K562 (cell line): ENCODE measurements around the gene CEBPB. TPM values are rescaled to one million over a fixed set of nuclear protein-coding genes. Genes with fewer than 3 reads are reported as not detected.
A peak's percentile ranks its signal among the peaks of the same experiment; 100 is the strongest.

Experiments used
- CSDE1 ChIP-seq, 2 experiments: fragments of 450-650 bp; IDR thresholded peaks; 2 replicates each; pipeline ENCODE4 v1.6.1; 2016; ENCODE audit warnings: mild to moderate bottlenecking in 1 of 2
- ELF2 ChIP-seq: fragments of 250-450 bp; sonication (Bioruptor Pico); IDR thresholded peaks from 2 replicates; pipeline ENCODE4 v1.5.0; 2021; ENCODE audit warnings: mild to moderate bottlenecking
- EP300 ChIP-seq: IDR thresholded peaks from 2 replicates; pipeline ENCODE4 v1.6.1; 2012; ENCODE audit warnings: low read length, improper control_type of control experiment
- FOXK1 ChIP-seq: sonication (generic); formaldehyde crosslinking; IDR thresholded peaks from 2 replicates; pipeline ENCODE4 v1.8.0; 2022; ENCODE audit warnings: missing genetic modification reagents, mild to moderate bottlenecking, borderline replicate concordance
- GTF2E2 ChIP-seq: fragments of 200-800 bp; sonication (Bioruptor generic); IDR thresholded peaks from 2 replicates; pipeline ENCODE4 v1.6.1; 2016; ENCODE audit warnings: missing genetic modification characterization, missing compliant biosample characterization
- HNRNPUL1 ChIP-seq: fragments of 200-400 bp; formaldehyde crosslinking; IDR thresholded peaks from 2 replicates; pipeline ENCODE4 v1.6.1; 2017; ENCODE audit warnings: low read length
- KLF16 ChIP-seq: IDR thresholded peaks from 2 replicates; pipeline ENCODE4 v1.6.1; 2016; ENCODE audit warnings: antibody characterized with exemption
- MECOM ChIP-seq: fragments of 250-450 bp; sonication (Bioruptor Pico); IDR thresholded peaks from 2 replicates; pipeline ENCODE4 v1.8.0; 2022; ENCODE audit warnings: inconsistent platforms
- MTF1 ChIP-seq: fragments of 250-450 bp; sonication (Bioruptor Pico); IDR thresholded peaks from 2 replicates; pipeline ENCODE4 v1.9.0; 2021; ENCODE audit warnings: moderate library complexity, mild to moderate bottlenecking, inconsistent platforms, borderline replicate concordance
- SAP30 ChIP-seq: fragments of 200-600 bp; sonication (generic); IDR thresholded peaks from 2 replicates; pipeline ENCODE4 v1.6.1; 2012; ENCODE audit warnings: borderline replicate concordance, low read depth, mild to moderate bottlenecking, moderate library complexity, low read length, control low read depth, inconsistent platforms; ENCODE audit not compliant: insufficient read depth, poor library complexity, severe bottlenecking
- SP1 ChIP-seq: sonication (generic); formaldehyde crosslinking; IDR thresholded peaks from 2 replicates; pipeline ENCODE4 v1.8.1; 2022; ENCODE audit warnings: mild to moderate bottlenecking, missing genetic modification reagents
- TCF7L2 ChIP-seq: fragments of 150-350 bp; IDR thresholded peaks from 2 replicates; pipeline ENCODE4 v1.6.1; 2016; ENCODE audit warnings: low read depth, mild to moderate bottlenecking, low read length, moderate library complexity
- ZBTB7A ChIP-seq: IDR thresholded peaks from 2 replicates; pipeline ENCODE4 v1.6.1; 2011; ENCODE audit warnings: low read depth, mild to moderate bottlenecking, low read length, moderate library complexity, borderline replicate concordance; ENCODE audit not compliant: control insufficient read depth
- ZNF133 ChIP-seq: fragments of 250-450 bp; sonication (Bioruptor Pico); IDR thresholded peaks from 2 replicates; pipeline ENCODE4 v1.4.0; 2020; ENCODE audit warnings: mild to moderate bottlenecking
- polyA plus RNA-seq, 8 experiments: library from polyadenylated mRNA; depleted of rRNA in 4 of 8; stranded (reverse) in 5 of 8; unstranded in 3 of 8; fragments of >200 nt; fragmentation: Nextera tagmentation in 2 of 8; fragmentation: Illumina TruSeq in 1 of 8; extraction: Ambion mirVana in 2 of 8; extraction: Trizol in 1 of 8; gene quantifications; 2 replicates each; pipeline versions ENCODE4 v1.2.1 to v1.2.3, GENCODE V29; 2011 to 2014; ENCODE audit warnings: inconsistent platforms in 1 of 8, missing spikeins in 1 of 8
- total RNA-seq, 7 experiments: library from RNA; depleted of rRNA in 6 of 7; stranded (reverse); fragments of >200 nt in 6 of 7; fragmentation: Illumina TruSeq in 2 of 7; extraction: Trizol in 2 of 7; gene quantifications; 2 replicates each; pipeline versions ENCODE4 v1.2.1 to v1.2.3, GENCODE V29; 2011 to 2021; ENCODE audit warnings: low replicate concordance in 1 of 7
- TF ChIP-seq, protein P1 (sequence below): fragments of 250-450 bp; sonication (Bioruptor Pico); IDR thresholded peaks from 2 replicates; pipeline ENCODE4 v1.8.0; 2021; ENCODE audit warnings: borderline replicate concordance, mild to moderate bottlenecking, moderate library complexity; ENCODE audit not compliant: poor library complexity, severe bottlenecking
- TF ChIP-seq, protein P2 (sequence below): fragments of 250-450 bp; sonication (Bioruptor Pico); IDR thresholded peaks from 2 replicates; pipeline ENCODE4 v1.5.1; 2021; ENCODE audit warnings: mild to moderate bottlenecking
- TF ChIP-seq, protein P3 (sequence below): fragments of 250-450 bp; sonication (Bioruptor Pico); IDR thresholded peaks from 2 replicates; pipeline ENCODE4 v1.5.0; 2021
- TF ChIP-seq, protein P4 (sequence below): fragments of 250-450 bp; sonication (Bioruptor Pico); IDR thresholded peaks from 2 replicates; pipeline ENCODE4 v1.4.0; 2020
- TF ChIP-seq, protein P5 (sequence below): fragments of 200-800 bp; sonication (Bioruptor generic); IDR thresholded peaks from 2 replicates; pipeline ENCODE4 v1.6.1; 2017; ENCODE audit warnings: missing genetic modification characterization, missing compliant biosample characterization
- TF ChIP-seq, protein P6 (sequence below), 3 experiments: fragments of 200-800 bp in 1 of 3; fragments of 250-450 bp in 1 of 3; fragments of 450-650 bp in 1 of 3; sonication (Bioruptor Pico) in 1 of 3; sonication (Bioruptor generic) in 1 of 3; formaldehyde crosslinking in 1 of 3; IDR thresholded peaks; 2 replicates each; pipeline versions ENCODE4 v1.6.1 to v1.8.0; 2016 to 2022; ENCODE audit warnings: mild to moderate bottlenecking in 2 of 3, missing genetic modification characterization in 2 of 3, missing compliant biosample characterization in 1 of 3, moderate library complexity in 1 of 3

Gene CEBPB
- total and polyA plus RNA-seq, 9 of the 15 experiments (the other 6 are each of a cell fraction or from before 2014, with no cell fraction given): 1.2 to 72.6 (median 7.8) TPM

DNA sequence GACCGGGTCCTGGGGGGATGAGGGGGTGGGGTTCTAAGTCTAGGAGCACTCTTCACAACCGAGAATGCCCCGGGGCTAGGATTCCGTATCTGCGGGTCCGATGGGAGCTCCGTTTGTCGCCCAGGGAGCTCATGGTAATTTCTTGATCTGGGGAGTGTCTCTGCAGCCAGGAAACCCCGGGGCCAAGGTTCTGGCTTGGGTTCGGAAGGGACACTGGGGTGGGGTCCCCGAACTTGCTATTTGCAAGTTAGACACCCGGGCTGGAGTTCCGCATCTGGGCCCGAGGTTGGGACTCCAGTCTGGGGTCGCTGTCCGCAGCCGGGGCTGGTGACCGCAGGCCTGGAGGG is 37.5 kb upstream of the CEBPB start (continued):
- TF ChIP-seq, protein P1, sequence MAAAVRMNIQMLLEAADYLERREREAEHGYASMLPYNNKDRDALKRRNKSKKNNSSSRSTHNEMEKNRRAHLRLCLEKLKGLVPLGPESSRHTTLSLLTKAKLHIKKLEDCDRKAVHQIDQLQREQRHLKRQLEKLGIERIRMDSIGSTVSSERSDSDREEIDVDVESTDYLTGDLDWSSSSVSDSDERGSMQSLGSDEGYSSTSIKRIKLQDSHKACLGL: no peak
- TF ChIP-seq ZNF133 (CRISPR knock-in tag): no peak
- no peak for TF ChIP-seq HNRNPUL1
- TF ChIP-seq ELF2 (CRISPR knock-in tag): 0 out of 2 replicates have a peak, but pooled peaks have one; percentile 11
- no peak for TF ChIP-seq MTF1 (CRISPR knock-in tag)
- TF ChIP-seq, protein P2, sequence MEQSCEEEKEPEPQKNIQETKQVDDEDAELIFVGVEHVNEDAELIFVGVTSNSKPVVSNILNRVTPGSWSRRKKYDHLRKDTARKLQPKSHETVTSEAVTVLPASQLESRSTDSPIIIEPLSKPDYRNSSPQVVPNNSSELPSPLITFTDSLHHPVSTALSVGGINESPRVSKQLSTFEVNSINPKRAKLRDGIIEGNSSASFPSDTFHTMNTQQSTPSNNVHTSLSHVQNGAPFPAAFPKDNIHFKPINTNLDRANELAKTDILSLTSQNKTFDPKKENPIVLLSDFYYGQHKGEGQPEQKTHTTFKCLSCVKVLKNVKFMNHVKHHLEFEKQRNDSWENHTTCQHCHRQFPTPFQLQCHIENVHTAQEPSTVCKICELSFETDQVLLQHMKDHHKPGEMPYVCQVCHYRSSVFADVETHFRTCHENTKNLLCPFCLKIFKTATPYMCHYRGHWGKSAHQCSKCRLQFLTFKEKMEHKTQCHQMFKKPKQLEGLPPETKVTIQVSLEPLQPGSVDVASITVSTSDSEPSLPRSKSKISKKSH (CRISPR knock-in tag): 0 out of 2 replicates have a peak, but pooled peaks have one; percentile 47
- 0 out of 2 replicates have a peak, but pooled peaks have one; percentile 46 for TF ChIP-seq ZBTB7A
- TF ChIP-seq, protein P3, sequence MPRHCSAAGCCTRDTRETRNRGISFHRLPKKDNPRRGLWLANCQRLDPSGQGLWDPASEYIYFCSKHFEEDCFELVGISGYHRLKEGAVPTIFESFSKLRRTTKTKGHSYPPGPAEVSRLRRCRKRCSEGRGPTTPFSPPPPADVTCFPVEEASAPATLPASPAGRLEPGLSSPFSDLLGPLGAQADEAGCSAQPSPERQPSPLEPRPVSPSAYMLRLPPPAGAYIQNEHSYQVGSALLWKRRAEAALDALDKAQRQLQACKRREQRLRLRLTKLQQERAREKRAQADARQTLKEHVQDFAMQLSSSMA: no peak
- TF ChIP-seq, protein P4, sequence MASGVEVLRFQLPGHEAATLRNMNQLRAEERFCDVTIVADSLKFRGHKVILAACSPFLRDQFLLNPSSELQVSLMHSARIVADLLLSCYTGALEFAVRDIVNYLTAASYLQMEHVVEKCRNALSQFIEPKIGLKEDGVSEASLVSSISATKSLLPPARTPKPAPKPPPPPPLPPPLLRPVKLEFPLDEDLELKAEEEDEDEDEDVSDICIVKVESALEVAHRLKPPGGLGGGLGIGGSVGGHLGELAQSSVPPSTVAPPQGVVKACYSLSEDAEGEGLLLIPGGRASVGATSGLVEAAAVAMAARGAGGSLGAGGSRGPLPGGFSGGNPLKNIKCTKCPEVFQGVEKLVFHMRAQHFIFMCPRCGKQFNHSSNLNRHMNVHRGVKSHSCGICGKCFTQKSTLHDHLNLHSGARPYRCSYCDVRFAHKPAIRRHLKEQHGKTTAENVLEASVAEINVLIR (CRISPR knock-in tag): no peak
- no peak for TF ChIP-seq SAP30
- no peak for TF ChIP-seq EP300
- TF ChIP-seq MECOM (CRISPR knock-in tag): no peak
- TF ChIP-seq TCF7L2: no peak
- TF ChIP-seq, protein P5, sequence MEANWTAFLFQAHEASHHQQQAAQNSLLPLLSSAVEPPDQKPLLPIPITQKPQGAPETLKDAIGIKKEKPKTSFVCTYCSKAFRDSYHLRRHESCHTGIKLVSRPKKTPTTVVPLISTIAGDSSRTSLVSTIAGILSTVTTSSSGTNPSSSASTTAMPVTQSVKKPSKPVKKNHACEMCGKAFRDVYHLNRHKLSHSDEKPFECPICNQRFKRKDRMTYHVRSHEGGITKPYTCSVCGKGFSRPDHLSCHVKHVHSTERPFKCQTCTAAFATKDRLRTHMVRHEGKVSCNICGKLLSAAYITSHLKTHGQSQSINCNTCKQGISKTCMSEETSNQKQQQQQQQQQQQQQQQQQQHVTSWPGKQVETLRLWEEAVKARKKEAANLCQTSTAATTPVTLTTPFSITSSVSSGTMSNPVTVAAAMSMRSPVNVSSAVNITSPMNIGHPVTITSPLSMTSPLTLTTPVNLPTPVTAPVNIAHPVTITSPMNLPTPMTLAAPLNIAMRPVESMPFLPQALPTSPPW (CRISPR knock-in tag): no peak
- no peak for TF ChIP-seq FOXK1 (CRISPR knock-in tag)
- no peak for TF ChIP-seq SP1 (CRISPR knock-in tag)
- TF ChIP-seq, protein P6, sequence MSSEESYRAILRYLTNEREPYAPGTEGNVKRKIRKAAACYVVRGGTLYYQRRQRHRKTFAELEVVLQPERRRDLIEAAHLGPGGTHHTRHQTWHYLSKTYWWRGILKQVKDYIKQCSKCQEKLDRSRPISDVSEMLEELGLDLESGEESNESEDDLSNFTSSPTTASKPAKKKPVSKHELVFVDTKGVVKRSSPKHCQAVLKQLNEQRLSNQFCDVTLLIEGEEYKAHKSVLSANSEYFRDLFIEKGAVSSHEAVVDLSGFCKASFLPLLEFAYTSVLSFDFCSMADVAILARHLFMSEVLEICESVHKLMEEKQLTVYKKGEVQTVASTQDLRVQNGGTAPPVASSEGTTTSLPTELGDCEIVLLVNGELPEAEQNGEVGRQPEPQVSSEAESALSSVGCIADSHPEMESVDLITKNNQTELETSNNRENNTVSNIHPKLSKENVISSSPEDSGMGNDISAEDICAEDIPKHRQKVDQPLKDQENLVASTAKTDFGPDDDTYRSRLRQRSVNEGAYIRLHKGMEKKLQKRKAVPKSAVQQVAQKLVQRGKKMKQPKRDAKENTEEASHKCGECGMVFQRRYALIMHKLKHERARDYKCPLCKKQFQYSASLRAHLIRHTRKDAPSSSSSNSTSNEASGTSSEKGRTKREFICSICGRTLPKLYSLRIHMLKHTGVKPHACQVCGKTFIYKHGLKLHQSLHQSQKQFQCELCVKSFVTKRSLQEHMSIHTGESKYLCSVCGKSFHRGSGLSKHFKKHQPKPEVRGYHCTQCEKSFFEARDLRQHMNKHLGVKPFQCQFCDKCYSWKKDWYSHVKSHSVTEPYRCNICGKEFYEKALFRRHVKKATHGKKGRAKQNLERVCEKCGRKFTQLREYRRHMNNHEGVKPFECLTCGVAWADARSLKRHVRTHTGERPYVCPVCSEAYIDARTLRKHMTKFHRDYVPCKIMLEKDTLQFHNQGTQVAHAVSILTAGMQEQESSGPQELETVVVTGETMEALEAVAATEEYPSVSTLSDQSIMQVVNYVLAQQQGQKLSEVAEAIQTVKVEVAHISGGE (CRISPR knock-in tag; IDR thresholded peaks at IDR 0.05): no peak
- no peak for TF ChIP-seq CSDE1 (IDR thresholded peaks at IDR 0.05)
- TF ChIP-seq KLF16: no peak
- TF ChIP-seq GTF2E2: no peak; the same call in 1 of the 2 replicates
